ENCODE measurements around the gene MARCHF3.

GRCh38 chr5:126976520-126977172 lies 53.7 kb downstream of the MARCHF3 start:
- TF ChIP-seq CHD4 (IDR thresholded peaks at IDR 0.05; ENCODE audit: borderline replicate concordance, low read length) (no peak), REPIN1 (CRISPR knock-in tag; IDR thresholded peaks at IDR 0.05; ENCODE audit: borderline replicate concordance, low read depth) (no peak), POLR2AphosphoS5 (IDR thresholded peaks at IDR 0.05; ENCODE audit: low read depth, low read length) (no peak), ZNF205 (CRISPR knock-in tag; IDR thresholded peaks at IDR 0.05) (no peak), LRRFIP1 (CRISPR knock-in tag; conservative IDR thresholded peaks at IDR 0.05) (no peak), RFX5 (IDR thresholded peaks at IDR 0.05; ENCODE audit: low read depth, low read length) (no peak), ELF4 (CRISPR knock-in tag; IDR thresholded peaks at IDR 0.05; ENCODE audit: borderline replicate concordance) (no peak), CTCF (CRISPR knock-in tag; IDR thresholded peaks at IDR 0.05) (no peak), HIC2 (CRISPR knock-in tag; IDR thresholded peaks at IDR 0.05; ENCODE audit: low read depth) (no peak), GTF2F1 (IDR thresholded peaks at IDR 0.05; ENCODE audit: low read length) (no peak), BRD4 (CRISPR knock-in tag; IDR thresholded peaks at IDR 0.05) (no peak), HDAC6 (IDR thresholded peaks at IDR 0.05; ENCODE audit: low read depth, low read length) (no peak)
